Epithelial cell of proximal tubule (primary cell): Measurements from ENCODE around the gene HEATR5B. TPM values are rescaled to one million over a fixed set of nuclear protein-coding genes. Genes with fewer than 3 reads are reported as not detected.

Experiments
- DNase-seq: peaks from one replicate; pipeline ENCODE4 v3.0.0-alpha.2; 2011; ENCODE audit warnings: low read depth
- H3K4me3 ChIP-seq: 2 replicates; pipeline ENCODE4 v1.5.1; 2011; ENCODE audit warnings: low read depth, mild to moderate bottlenecking, low read length
- total RNA-seq: library from RNA; depleted of rRNA; stranded (reverse); fragments of >200 nt; gene quantifications from 2 replicates; pipeline ENCODE4 v1.2.3, GENCODE V29; 2015
- TF ChIP-seq, protein P1 (sequence below): conservative IDR thresholded peaks from 2 replicates; pipeline ENCODE4 v1.5.1; 2012; ENCODE audit warnings: low read depth, mild to moderate bottlenecking, low read length

Gene HEATR5B
- total RNA-seq, 1 donor from 2014 or later, result 12.2 TPM

DNA sequence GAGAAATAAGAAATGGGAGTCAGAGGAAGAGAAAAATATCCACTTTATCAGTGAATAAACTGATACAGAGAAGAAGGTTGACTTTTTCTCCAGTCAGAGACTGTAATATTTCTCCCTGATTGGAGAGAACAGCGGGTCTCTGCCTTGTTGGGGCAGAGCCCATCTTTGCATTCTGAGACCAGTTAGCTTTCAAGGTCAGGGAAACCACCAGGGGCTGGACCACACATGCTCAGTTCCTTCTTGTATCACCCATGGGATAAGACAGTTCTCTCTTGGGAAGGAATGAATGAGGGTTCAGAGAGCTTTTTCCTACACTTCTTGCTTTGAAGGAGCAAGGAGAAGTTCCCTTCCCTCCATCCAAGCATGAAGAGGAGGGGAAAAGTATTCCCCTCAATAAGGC lies 12.4 kb upstream of the HEATR5B start:
- no peak for DNase-seq
- TF ChIP-seq, protein P1, sequence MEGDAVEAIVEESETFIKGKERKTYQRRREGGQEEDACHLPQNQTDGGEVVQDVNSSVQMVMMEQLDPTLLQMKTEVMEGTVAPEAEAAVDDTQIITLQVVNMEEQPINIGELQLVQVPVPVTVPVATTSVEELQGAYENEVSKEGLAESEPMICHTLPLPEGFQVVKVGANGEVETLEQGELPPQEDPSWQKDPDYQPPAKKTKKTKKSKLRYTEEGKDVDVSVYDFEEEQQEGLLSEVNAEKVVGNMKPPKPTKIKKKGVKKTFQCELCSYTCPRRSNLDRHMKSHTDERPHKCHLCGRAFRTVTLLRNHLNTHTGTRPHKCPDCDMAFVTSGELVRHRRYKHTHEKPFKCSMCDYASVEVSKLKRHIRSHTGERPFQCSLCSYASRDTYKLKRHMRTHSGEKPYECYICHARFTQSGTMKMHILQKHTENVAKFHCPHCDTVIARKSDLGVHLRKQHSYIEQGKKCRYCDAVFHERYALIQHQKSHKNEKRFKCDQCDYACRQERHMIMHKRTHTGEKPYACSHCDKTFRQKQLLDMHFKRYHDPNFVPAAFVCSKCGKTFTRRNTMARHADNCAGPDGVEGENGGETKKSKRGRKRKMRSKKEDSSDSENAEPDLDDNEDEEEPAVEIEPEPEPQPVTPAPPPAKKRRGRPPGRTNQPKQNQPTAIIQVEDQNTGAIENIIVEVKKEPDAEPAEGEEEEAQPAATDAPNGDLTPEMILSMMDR, result no peak
- H3K4me3 ChIP-seq, result no peak overlapping the region

DNA sequence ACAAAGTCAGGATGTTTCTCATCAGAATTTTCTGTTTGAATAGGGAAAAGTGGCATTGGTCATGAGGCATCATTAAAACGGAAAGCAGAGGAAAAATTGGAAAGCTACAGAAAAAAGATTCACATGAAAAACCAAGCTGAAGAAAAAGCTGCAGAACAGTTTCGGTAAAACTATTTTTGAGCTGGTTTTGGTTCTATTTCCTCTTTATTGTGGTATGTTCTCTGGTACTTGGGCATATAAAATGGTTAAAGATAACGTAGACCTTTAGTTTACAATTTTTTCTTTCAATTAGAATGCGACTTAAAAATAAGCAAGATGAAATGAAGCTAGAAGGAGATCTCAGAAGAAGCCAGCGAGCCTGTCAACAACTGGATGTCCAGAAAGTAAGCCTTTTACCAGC lies 7.7 kb upstream of the HEATR5B start:
- TF ChIP-seq, protein P1, result no peak
- H3K4me3 ChIP-seq, result no peak overlapping the region
- DNase-seq, result no peak

DNA sequence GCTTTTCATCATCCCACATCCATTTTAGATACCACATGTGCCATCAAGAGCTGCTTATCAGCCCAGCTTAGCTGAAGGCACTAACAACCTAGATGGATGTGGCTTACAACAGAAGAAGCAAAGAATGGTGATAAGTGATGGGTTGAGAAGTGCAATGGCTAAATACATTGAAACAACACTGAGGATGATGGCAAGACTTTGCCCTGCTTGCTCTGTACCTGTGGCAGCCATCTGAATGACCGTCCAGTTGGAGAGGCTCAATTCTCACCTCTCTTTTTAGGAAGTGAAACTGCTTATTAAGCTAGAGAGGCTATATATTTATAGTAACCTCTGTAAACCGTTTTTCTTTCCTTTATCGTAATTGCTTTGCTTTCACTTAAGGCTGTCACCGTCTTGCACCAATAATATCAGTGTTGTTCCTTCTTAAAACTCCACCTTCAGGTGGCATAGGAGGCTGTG lies 5.9 kb upstream of the HEATR5B start:
- no peak for DNase-seq
- TF ChIP-seq, protein P1, result no peak
- H3K4me3 ChIP-seq, result no peak overlapping the region

DNA sequence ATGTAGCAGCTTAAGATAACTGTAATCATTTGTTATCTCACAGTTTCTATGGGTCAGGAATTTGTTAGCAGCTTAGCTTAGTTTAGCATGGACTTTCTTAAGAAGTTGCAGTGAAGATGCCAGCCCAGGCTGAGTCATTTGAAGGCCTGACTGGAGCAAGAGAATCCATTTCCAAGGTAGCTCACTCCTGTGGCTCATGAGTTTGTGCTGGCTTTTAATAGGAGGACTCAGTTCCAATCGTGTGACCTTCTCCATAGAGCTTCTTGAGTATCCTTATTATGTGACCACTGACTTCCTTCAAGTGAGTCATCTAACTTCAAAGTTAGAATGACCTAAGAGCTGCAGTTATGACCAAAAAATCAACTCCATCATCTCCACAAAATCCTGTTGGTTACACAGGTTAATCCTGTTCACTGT lies 1.6 kb upstream of the HEATR5B start:
- DNase-seq, result peak; percentile 33
- no peak overlapping the region for H3K4me3 ChIP-seq
- TF ChIP-seq, protein P1, result no peak

DNA sequence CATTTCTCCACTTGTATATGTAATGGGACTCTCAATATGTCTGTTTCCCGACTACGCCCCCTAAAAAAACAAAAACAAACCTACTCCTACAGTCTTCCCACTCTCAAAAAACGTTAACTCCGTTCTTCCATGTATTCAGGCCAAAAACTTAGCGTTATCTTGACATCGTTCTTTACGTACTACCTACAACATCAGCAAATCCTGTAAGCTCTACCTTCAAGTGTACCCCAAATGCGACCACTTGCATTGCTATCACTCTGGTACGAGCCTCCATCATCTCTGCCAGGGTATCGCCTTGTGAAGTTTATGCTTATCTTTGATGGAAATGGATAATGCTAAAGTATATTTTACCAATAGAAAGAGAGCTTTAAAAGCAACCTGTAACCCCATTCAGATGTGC lies 625 bp upstream of the HEATR5B start:
- TF ChIP-seq, protein P1, result no peak
- peak overlapping the region; percentile 72 for H3K4me3 ChIP-seq
- no peak for DNase-seq

DNA sequence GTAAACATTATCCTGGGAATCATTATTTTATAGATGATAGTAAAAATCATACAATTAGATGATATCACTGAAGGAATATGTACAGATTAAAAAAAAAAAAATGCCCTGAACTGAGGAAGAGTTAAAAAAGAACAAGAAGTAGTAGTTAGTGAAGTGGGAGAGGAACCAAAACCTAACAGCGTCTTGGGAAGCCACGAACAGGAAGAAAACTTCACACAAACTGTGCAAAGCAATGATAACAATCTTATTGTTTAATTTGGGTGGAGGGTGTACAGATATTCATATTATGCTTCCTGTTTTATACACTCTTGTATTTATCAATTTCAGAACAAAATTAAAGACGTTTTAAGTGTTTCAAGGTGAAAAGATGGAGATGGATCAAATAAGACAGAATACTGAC lies 3.5 kb downstream of the HEATR5B start:
- no peak overlapping the region for H3K4me3 ChIP-seq
- no peak for DNase-seq
- TF ChIP-seq, protein P1, result no peak

DNA sequence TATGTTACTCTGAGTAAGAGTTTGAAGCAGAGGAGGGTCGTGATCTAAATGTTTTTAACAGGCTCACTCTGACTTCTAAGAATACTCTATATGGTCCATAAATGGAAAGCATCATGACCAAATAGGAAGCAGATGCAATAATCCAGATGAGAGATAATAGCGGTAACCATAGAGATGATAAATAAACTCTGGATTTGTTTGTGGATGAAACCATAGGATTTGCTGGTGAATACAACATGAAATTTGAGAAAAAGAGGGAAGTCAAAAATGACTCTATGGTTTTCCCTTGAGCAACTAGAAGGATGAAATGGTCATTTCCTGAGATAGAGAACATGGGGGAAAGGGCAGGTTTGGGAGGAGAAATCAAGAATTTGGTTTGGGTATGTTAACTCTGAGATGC lies 3.9 kb downstream of the HEATR5B start:
- TF ChIP-seq, protein P1, result no peak
- no peak for DNase-seq
- H3K4me3 ChIP-seq, result no peak overlapping the region
